ENCODE measurements around the gene PKD1L1.

Gene PKD1L1

DNA sequence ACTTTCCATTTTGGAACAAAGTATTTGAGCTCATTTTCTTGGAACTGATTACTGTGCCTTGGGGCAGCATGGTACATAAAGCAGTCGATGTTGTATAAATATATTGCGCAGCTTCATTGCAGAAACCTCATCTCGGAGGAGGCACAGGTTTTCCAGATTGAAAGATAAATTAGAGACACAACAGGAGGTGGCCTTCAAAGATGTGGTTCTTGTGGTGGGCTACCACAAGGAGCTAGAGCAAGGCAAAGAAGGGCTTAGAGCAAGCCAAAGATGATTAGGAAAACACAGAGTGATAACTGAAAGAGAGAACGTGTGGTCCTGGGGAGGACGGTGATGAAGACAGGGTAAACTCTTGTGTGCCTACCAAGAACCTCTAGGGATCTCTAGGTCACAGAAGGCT, 197.2 kb downstream of the PKD1L1 start:
- no peak for DNase-seq (ENCODE audit: low read depth)
- no peak overlapping the region for H3K4me3 ChIP-seq (ENCODE audit: low read depth, low read length)
- TF ChIP-seq, protein P1, sequence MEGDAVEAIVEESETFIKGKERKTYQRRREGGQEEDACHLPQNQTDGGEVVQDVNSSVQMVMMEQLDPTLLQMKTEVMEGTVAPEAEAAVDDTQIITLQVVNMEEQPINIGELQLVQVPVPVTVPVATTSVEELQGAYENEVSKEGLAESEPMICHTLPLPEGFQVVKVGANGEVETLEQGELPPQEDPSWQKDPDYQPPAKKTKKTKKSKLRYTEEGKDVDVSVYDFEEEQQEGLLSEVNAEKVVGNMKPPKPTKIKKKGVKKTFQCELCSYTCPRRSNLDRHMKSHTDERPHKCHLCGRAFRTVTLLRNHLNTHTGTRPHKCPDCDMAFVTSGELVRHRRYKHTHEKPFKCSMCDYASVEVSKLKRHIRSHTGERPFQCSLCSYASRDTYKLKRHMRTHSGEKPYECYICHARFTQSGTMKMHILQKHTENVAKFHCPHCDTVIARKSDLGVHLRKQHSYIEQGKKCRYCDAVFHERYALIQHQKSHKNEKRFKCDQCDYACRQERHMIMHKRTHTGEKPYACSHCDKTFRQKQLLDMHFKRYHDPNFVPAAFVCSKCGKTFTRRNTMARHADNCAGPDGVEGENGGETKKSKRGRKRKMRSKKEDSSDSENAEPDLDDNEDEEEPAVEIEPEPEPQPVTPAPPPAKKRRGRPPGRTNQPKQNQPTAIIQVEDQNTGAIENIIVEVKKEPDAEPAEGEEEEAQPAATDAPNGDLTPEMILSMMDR (IDR thresholded peaks at IDR 0.05; ENCODE audit: low read depth, low read length, missing control alignments) = no peak

DNA sequence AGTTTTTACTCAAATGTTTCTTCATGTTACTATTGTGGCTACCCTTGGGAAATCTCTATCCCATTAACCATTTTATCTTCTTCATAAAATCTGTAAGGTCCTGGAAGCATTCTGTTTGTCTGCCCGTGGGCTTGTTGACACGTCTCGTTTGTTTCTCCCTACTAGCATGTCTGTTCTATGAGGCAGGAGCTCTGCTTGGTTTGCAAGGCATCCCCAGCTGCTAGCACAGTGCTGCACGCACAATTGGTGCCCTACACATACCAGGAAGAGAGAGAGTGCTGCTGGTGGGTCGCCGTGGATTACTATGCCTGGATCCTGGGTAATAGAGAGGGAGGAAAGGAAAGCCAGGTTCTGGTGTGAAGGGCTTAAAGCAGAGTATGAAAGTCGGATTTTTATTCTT, 200.2 kb downstream of the PKD1L1 start:
- H3K4me3 ChIP-seq (ENCODE audit: low read depth, low read length) = no peak overlapping the region
- TF ChIP-seq, protein P1 (IDR thresholded peaks at IDR 0.05; ENCODE audit: low read depth, low read length, missing control alignments) = no peak
- no peak for DNase-seq (ENCODE audit: low read depth)

DNA sequence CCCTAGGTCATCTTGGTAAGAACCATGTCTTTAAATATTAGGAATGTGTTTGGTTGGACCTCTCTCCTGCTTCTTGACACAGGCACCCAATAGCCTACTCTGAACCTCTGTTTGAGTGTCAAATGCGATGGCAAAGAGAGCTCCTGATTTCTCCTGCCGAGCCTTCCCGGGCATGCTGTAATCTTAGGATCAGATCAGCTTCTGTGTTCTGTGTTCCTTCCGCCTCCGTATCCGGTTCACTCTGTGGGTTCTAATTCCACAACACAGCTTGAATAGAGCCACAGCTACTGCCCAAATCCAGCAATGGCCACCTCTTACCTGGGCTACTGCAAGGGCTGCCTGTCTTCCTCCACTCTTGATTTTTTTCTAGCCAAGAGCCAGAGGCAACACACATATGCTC, 201.1 kb downstream of the PKD1L1 start:
- no peak overlapping the region for H3K4me3 ChIP-seq (ENCODE audit: low read depth, low read length)
- DNase-seq (ENCODE audit: low read depth) = no peak
- TF ChIP-seq, protein P1 (IDR thresholded peaks at IDR 0.05; ENCODE audit: low read depth, low read length, missing control alignments) = no peak

DNA sequence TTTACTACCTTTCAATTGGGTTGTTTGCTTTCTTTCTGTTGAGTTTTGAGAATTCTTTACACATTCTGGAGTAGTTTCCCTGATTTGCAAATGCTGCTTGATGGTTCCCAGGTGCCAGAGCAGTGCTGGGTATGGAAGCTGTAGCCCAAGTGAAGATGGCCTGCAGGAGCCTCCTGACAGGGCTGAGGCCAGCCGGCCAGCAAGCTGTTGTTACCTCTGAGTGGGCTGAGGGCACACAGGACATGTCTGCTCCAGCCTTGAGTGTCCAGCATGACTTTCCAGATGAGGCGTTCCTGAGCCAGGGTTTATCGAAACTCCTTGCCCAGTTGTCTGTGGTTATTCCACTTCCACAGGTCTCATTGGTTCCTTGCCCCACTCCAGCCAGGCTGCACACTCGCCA, 201.8 kb downstream of the PKD1L1 start:
- no peak overlapping the region for H3K4me3 ChIP-seq (ENCODE audit: low read depth, low read length)
- DNase-seq (ENCODE audit: low read depth) = no peak
- TF ChIP-seq, protein P1 (IDR thresholded peaks at IDR 0.05; ENCODE audit: low read depth, low read length, missing control alignments) = no peak

DNA sequence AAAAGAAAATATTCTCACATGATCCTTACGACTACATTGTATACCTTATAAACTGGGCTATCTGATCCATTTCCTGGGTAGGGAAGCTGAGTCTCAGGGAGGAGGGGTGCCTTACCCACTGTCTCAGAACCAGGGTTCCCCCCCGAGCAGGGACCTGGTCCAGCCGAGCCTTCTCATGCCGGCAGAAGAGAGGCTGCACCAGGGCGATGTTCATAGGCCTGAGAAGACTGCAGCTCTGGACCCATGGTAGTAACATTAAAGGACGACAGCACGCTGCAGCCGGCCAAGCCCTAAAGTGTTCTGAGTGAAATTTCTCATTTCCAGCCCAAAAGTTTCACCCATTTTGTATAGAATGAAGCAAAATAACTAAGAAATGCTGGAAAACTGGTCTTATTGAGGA, 203.4 kb downstream of the PKD1L1 start:
- TF ChIP-seq, protein P1 (IDR thresholded peaks at IDR 0.05; ENCODE audit: low read depth, low read length, missing control alignments) = no peak
- H3K4me3 ChIP-seq (ENCODE audit: low read depth, low read length) = no peak overlapping the region
- no peak for DNase-seq (ENCODE audit: low read depth)

DNA sequence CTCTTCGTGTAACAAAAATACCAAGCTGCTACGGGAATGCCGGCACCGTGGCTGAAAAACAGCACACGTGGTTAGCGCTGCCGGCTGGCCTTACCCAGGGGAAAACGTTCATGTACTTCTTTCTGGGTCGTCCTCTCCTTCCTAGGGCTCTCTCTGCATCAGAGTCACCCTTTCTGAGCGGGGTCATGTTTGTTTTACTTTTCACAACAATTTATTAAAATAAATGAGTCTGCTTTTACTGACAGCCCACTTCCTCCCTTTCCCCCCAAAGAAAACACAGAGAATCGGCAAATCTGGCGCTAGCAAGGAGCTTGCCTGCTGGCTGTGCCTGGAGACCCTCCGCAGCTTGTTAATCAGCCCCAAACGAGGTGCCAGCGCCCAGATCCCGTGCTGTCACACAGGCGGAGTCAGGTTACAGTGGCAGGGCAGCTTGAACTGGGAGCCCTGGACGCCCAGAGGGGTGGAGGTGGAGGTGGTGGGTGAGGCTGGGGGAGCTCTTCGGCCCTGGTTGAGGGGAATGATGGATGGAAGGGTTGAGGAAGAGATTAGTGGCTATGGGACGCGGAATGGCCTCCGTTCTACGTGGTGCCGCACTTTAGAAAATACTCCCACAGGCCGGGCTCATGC, 204.2 kb downstream of the PKD1L1 start:
- DNase-seq (ENCODE audit: low read depth) = no peak
- H3K4me3 ChIP-seq (ENCODE audit: low read depth, low read length) = no peak overlapping the region
- TF ChIP-seq, protein P1 (IDR thresholded peaks at IDR 0.05; ENCODE audit: low read depth, low read length, missing control alignments) = no peak

DNA sequence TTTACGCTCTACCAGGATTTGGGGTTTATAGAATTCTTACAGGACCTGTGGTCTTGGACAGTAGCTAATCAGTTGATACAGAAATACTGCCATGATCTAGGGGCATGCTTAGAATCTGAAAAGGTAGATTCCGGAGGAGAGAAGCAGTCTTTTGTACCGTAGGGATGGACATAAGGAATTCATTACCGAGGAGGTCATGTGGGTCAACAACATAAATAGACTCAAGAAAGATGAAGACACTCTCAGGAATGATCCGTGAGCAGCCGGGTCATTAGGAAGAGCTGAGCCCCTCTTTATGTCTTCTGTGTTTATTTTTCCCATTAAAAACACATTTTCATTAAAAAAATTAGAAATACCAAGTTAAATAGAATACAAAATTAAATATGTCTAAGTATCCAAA, 206.3 kb downstream of the PKD1L1 start:
- no peak overlapping the region for H3K4me3 ChIP-seq (ENCODE audit: low read depth, low read length)
- DNase-seq (ENCODE audit: low read depth) = no peak
- TF ChIP-seq, protein P1 (IDR thresholded peaks at IDR 0.05; ENCODE audit: low read depth, low read length, missing control alignments) = no peak
